Measurements from ENCODE around the gene GPR22.

GPR22 gene

GRCh38 chr7:107479303-107479702 lies 9.4 kb downstream of the GPR22 start:
- DNase-seq (ENCODE audit: low read depth) = no peak

DNA sequence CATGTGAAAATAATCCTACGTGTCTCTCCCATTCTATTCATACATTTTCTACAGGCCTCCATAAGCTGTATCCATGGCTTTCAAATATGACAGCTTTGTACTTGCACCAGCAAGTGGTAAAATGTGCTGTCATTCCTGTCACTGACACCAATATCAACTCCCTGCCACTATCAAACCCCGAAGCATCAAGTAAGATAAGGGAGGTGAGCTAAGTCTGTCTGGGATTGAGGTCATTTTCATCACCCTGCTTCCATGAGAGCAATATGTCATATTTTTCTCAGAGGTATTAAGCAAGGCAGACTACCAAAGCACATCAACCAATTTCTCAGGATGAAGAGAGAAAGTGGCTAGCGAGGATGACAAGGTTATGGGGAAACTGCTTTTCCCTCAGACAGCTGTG lies 11.1 kb downstream of the GPR22 start:
- no peak for DNase-seq (ENCODE audit: low read depth)

GRCh38 chr7:107482571-107482970 lies 12.7 kb downstream of the GPR22 start:
- no peak for DNase-seq (ENCODE audit: low read depth)

- no peak for DNase-seq (ENCODE audit: low read depth)
Measured at GRCh38 chr7:107486041-107486440, 16.2 kb downstream of the GPR22 start.

- no peak for DNase-seq (ENCODE audit: low read depth)
Measured at GRCh38 chr7:107492875-107493274, 23.0 kb downstream of the GPR22 start.

DNA sequence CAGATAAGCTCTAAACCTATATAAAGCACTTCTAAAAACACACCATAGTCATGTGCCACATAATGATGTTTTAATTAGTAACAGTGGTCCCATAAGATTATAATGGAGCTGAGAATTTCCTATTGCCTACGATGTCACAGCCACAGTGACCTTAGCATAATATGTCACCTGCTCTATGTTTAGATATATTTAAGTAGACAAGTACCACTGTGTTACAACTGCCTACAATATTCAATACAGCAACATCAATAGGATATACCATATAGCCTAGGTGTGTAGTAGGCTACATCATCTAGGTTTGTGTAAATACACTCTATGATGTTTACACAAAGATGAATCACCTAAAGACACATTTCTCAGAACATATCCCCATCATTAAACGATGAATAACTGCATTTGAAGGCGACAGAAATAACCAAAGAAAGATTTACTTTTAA lies 24.5 kb downstream of the GPR22 start:
- DNase-seq (ENCODE audit: low read depth) = no peak

GRCh38 chr7:107494884-107495283 lies 25.0 kb downstream of the GPR22 start:
- DNase-seq (ENCODE audit: low read depth) = no peak

DNA sequence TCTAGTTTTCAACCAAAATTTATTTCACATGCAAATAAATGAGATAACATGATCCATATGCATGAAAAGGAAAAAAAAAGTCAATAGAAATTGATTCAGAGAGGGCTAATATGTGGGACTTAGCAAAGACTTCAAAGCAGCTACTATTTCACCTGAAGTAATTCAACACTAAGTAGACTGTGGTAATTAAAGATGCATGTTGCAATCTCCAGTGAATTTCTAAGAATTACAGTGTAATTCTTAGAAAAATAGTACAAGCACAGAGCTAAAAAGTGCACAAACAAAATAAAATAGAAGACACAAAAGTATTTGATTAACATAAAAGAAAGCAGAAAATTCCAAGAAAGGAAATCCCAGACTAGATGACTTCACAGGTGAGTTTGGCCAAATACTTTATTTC lies 25.7 kb downstream of the GPR22 start:
- no peak for DNase-seq (ENCODE audit: low read depth)

DNA sequence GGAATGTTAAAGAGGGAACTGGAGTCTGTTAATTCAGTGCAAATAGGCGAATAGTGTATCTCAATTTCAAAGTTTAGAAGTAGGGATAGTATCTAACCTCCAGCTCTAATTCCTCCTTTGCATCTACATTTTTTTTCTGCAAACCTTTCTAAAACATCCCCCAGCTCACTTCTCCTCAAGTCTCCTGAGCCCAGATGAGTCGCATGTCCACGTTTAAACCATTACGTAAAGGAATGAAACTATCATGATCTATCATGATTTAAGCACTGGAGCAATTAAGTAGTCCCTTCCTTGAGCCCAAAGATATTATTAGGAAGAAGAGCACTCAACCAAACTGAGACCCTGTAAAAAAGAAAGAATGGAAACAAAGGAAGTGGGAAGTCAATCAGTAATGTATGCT lies 29.9 kb downstream of the GPR22 start:
- no peak for DNase-seq (ENCODE audit: low read depth)

GRCh38 chr7:107501593-107501992 lies 31.7 kb downstream of the GPR22 start:
- DNase-seq (ENCODE audit: low read depth) = no peak

DNA sequence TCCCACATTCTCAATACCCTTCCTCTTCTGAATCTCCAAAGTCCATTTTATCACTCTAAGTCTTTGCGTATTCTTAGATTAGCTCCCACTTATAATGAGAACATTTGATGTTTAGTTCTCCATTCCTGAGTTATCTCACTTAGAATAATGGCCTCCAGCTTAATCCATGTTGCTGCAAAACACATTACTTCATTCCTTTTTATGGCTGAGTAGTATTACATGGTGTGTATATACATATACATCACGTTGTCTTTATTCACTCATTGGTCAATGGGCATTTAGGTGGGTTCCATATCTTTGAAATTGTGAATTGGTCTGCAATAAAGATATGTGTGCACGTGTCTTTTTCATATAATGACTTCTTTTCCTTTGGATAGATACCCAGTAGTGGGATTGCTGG lies 32.3 kb downstream of the GPR22 start:
- DNase-seq (ENCODE audit: low read depth) = no peak

DNA sequence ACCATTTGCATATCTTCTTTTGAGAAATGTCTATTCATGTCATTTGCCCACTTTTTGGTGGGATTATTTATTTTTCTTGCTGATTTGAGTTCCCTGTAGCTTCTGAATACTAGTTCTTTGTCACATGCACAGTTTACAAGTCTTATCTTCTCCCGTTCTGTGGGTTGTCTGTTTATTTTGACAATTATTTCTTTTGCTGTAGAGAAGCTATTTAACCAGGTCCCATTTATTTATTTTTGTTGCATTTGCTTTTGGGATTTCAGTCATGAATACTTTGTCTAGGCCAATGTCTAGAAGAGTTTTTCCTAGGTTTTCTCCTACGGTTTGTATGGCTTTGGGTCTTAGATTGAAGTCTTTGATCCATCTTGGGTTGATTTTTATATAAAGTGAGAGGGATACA lies 32.9 kb downstream of the GPR22 start:
- no peak for DNase-seq (ENCODE audit: low read depth)

- DNase-seq (ENCODE audit: low read depth) = no peak
Measured at GRCh38 chr7:107503687-107504086, 33.8 kb downstream of the GPR22 start.

DNA sequence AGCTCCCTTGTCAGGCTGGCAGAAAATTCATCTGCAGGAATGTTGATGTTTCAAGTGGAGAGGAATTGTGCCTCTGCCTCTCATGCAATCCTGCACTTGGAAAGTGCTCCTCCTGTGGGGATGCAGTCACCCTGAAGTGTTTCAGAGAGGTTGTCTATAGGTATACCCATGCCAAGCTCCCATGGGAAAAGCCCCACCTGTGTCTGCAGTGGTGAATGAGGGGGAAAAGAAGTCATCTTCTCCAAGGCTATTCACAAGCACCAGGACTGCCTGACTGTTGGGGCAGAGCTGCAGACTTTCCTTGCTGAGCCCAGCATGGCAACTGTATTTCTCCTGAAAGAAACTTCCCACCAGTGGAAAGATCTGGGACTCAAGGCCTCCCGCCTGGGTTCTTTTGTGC lies 35.5 kb downstream of the GPR22 start:
- no peak for DNase-seq (ENCODE audit: low read depth)

DNA sequence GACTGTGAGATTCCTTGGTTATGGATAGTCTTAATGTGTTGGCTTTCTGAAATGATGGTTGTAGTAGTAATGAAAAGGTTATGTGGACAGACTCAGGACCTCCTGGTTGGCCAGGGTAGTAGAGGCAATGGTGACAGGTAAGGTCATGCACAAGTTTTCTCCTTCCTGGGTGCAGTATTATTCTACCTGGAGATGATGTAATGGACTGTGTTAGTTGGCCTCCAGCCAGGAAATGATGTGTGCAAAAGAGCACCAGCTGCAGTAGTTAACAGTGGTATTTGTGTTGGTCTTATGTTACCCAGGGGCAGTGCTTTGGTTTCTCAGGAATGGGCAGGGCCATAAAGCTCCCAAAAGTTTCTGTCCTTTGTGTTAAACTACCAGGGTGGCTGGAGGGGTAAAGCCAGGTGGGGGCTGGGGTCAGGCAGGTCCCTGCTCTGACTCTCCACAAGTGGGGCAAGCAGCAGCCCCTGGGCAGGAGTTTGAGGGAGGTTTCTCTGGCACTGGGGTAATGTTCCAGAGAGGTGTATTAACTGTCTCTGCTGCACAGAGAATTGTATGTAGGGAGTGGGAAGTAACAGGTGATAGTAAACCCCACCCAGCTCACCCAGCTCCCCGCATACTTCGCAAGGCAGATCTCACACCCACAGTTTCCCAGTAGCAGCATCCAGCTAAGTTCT lies 36.3 kb downstream of the GPR22 start:
- DNase-seq (ENCODE audit: low read depth) = no peak

DNA sequence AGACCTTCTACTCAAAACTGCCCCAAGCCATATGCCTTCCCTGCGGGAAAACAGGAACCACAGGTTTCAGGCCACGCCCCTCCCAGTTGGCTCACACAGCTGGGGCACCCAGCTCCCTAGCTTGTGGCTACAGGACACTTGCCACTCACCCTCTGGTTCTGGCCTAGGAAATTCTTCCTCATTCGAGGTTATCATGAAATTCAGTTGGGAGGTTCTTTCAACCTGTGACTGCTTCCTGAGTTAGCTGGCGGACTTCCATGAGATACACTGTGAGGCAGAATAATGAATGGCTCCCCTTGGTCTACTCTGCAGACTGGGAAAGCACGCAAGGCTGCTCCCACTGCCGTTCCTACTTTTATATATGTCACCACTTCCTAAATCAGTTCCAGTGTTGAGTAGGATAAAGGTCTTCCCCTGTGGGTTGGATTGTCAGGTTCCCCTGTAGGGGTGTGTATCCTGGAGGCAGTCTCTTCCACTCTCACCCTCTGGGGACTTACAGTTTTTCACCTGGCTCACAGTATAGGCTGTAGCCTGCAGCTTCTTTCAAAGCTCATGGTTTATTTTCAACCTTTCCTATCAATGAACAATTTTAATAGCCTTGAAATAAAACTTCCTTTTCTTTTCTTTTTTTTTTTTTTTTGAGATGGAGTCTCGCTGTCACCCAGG lies 37.0 kb downstream of the GPR22 start:
- DNase-seq (ENCODE audit: low read depth) = no peak
